NCI-H510A (cell line): ENCODE data around the gene SCN2A.
"Not testable (repeated sequence)": the region's sequence is repeated elsewhere in the genome, so short reads cannot be mapped to it uniquely, and the experiment has no call there.

Experiments used
- DNase-seq: peaks from one replicate; lab custom pipeline; 2025; lab: John Stamatoyannopoulos, UW

The SCN2A gene

DNA sequence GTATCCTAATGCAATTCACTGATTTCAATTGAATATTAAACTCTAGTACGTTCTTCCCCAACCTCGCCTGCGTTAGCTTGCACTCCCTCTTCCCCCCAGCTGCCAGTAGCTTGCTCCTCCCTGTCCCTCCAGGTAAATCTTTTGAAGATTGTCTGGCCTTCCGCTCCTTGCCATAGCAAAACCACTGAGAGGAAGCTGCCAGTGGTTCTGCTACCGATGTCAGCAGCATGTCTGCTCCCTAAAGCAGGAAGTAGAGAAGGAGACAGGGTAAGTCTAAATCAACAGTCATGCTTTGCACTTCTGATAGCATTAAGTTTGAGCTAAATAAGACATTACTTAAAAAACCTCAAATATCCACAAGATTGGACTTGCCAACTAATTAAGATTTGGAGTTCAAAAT lies 89.1 kb downstream of the SCN2A start:
- no peak for DNase-seq

DNA sequence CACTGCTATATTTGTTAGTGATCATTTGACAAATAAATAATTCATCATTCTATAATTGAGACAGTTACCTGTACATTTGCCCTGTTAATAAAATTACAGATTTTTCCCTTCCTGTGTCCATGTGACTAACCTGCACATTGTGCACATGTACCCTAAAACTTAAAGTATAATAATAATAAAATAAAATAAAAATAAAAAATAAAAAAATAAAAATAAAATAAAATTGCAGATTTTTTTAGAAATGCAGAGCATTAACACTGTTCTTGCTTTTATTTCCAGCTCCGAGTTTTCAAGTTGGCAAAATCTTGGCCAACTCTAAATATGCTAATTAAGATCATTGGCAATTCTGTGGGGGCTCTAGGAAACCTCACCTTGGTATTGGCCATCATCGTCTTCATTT lies 105.1 kb downstream of the SCN2A start:
- DNase-seq = not testable (repeated sequence)

GRCh38 chr2:165348441-165348840 lies 109.2 kb downstream of the SCN2A start:
- no peak for DNase-seq

DNA sequence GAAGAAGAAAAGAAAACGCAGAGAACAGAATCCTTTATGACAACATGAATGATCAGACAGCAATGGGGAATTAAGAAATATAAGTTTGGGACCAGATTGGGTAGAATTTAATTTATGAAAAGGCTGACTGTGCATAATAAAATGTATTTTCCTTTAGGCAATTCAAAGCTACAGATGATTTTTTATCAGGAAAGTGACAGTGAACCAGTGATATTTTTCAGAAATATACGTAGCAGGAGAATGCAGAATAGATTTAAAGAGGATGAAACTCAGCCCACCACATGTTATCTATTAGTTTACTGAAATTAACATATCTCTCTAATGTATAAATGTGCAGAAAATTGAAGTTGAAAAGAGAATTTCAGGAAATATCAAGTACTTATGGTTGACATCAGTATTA lies 110.0 kb downstream of the SCN2A start:
- DNase-seq = no peak

- no peak for DNase-seq
Measured at GRCh38 chr2:165357758-165358157, 118.5 kb downstream of the SCN2A start.

DNA sequence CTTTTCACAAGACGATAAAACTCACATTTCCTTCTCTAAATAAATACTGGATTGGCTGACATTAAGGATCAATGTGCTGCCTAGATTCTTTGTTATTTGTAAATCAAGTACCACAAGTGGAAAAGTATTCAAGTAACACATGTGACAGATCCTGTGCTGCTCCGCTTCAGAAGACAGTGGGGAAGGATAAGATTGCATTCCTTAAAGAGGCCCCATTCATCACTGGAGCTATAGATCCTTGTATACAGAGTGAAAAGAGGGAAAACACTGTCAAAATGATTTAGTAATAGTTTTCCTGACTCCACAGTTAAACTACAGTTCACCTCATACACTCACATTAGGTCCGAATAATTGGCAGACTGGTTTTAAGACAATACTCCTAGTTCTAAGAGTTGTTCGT lies 122.3 kb downstream of the SCN2A start:
- no peak for DNase-seq

GRCh38 chr2:165369131-165369897 lies 130.1 kb downstream of the SCN2A start:
- no peak for DNase-seq

DNA sequence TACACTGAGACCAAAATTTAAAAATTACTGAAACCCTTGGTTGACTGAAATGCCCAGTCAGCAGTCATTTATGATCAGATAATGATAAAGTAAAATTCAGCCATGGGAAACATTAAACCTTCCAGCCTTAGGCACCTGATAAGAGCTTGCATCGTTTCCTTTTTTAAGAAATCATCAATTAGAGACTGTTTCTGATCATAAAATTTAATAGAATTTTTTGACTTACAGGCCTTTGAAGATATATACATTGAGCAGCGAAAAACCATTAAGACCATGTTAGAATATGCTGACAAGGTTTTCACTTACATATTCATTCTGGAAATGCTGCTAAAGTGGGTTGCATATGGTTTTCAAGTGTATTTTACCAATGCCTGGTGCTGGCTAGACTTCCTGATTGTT lies 130.7 kb downstream of the SCN2A start:
- no peak for DNase-seq

GRCh38 chr2:165371356-165371755 lies 132.1 kb downstream of the SCN2A start:
- peak; percentile 84 for DNase-seq

DNA sequence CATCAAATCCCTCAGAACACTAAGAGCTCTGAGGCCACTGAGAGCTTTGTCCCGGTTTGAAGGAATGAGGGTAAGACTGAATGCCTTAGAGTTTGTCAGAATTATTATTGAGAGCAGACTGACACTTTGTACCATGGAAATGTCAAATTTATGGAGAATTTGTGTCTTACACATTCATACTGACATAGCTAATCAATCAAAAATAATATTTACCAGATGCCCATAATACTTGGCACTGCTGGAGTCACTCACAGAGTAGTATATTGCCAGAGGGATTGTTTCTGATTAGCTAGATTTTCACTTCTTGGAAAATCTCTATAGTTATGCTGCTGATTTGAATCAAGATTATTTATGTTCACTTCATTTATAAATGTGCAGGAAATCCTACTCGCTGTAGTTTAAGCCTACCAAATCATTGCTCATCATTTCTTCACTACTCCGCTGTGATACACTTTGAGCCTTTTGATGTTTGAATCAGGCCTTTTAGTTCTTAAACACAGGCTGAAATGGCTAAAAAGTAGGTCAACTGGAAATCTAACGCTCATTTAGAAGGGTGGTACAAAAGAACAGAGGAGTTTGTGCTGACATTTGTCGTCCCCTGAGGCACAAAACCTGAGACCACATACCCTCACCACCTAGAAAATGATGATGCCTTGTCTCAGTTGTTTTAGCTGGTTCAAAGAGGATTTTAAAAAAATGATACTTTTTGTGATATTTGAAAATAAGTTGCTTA lies 134.2 kb downstream of the SCN2A start:
- no peak for DNase-seq

DNA sequence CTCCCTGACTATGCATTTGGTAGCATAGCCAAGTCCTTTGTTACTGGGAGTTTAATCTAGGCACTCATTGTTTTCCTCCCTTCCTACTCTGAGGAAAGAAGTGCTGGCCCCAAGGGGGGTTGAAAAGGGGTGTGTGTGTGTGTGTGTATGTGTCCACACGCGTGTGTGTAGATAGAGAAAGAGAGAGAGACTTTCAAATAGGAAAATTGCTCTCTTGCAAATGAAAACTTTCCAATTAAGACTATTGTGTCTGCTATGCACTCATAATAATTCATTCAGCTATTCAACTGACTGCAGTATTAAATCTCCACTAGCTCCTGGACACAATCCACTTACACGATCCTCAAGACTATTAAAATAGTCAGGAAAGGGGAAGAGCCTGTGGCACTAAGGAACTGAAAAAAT lies 137.4 kb downstream of the SCN2A start:
- no peak for DNase-seq

- no peak for DNase-seq
Measured at GRCh38 chr2:165382362-165382761, 143.1 kb downstream of the SCN2A start.

DNA sequence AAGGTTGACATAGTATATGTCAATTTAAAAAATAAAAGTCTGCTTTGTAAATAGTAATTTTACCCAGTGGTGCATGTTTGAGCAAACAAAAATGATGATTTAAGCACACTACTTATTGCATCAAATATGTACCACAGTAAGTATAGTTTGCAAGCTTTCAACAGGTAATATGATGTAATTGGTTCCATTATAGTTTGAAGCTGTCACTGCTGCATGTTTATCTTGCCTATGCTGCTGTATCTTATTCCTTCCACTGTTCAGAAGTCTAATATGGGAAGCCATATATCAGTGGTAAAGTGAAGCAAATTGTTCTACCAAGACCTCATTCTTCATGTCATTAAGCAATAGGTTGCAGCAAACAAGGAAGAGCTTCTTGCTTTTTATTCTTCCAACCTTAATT lies 151.7 kb downstream of the SCN2A start:
- DNase-seq = no peak

GRCh38 chr2:165391791-165392190 lies 152.6 kb downstream of the SCN2A start:
- DNase-seq = no peak

GRCh38 chr2:165398603-165399002 lies 159.4 kb downstream of the SCN2A start:
- DNase-seq = not testable (repeated sequence)

DNA sequence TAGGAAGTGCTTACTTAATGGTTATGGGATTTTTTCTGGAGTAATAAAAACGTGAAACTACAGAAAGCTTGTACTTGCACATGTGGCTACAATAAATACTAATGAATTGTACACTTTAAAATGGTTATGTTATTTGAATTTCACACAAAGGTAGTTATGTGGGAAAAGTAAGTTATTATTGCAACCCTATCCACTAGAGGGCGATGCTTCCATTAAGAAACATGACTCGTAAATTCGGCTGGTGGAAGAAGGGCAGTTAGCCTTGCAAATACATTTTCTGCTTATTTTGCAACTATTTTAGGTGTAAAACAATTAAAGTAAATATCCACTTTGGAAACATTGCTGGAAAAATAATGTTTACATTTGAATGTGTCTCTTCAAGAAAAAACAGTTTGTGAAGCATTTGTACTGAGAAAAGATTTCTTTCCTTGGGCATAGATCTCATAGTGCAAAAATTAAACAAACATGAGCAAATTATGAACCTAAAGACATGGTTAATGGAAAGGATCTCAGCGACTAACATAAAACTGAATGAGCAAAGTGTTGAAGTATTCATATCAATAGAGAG lies 162.2 kb downstream of the SCN2A start:
- DNase-seq = peak; percentile 18

- no peak for DNase-seq
Measured at GRCh38 chr2:165402162-165402561, 162.9 kb downstream of the SCN2A start.

- DNase-seq = no peak
Measured at GRCh38 chr2:165406173-165406572, 167.0 kb downstream of the SCN2A start.

DNA sequence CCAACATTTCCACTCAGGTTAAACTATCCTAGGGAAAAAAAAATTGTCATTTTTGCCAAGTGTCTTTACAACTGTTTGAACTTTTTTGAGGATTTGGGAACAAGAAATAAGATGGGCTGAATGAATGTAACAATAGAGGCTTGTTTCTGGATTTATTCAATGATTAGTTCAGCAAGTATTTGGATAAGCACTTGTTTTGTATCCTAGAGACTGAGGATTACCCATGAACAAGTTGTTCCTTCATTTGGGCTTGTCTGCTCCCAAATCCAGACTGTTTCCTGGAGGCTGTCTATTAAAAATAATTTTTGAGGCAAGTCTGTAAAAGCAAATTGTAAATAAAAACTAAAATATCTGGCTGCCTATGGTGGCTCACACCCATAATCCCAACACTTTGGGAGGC lies 168.3 kb downstream of the SCN2A start:
- no peak for DNase-seq

DNA sequence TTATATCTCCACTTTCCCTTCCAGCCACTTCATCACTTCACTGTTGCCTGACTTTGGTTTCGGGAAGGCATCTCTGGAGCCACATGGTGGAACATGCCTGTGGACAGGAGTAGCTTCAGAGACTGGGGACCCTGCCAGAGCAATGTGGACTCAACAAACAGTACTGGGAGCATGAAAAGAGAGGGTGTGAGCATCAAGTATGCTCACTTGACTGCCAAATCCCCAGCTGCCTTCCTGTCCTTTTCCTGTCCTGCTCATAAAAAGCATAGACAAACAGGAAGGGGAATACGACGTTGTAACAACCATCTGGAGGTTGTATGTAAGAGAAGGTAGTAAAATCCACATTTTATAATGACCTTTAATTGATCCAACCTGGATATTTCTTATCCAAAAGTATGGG lies 169.0 kb downstream of the SCN2A start:
- no peak for DNase-seq

DNA sequence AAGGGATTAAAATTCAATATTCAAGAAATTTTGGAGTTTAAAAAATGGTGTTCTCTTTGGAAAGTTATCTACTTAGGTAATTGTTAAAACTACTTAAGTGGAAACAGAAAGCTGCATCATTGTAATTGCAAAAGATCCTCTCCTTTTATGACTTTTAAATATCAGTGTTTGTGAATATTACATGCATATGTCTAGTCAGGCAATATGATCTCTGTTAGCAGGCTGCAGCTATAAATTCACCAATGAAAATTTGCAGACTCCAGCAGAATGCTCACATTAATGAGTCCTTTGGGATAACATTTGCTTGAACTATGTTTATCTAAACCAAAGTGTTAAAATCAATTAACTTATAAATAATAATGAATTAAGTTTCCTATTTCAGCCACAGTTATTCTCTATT lies 171.1 kb downstream of the SCN2A start:
- no peak for DNase-seq

DNA sequence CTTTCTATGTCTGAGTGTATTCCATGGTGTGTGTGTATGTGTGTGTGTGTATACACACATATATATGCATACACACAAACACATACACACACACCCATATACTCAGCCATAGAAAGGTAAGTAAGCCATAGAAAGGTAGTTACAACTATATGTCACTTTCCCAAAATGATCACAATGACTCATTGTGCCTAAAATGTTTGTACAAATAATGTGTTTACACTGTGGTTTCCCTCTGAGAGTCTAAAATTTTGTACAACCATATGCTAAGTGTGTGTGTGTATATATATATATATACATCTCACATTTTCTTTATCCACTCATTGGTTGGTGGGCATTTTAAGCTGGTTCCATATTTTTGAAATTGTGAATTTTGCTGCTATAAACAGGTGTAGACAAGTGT lies 175.0 kb downstream of the SCN2A start:
- DNase-seq = no peak

DNA sequence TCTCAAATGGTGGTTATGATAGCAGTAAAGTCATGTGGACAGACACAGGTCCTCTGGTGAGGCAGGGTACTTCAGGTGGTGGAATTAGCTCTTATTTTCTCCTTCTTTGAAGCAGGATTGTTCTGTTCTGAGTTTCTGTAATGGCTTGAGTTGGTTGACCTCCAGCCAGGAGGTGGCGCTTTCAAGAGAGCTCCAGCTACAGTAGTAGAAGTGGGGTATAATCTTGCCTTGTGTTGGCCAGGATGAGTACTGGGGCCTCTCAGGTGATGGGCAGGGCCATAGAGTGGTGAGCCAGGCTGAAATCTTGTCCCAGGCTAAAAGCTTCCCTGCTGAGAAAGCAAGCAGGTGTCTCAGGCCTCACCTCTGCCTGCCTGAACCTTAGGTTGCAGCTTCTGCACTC lies 177.8 kb downstream of the SCN2A start:
- DNase-seq = no peak
